Muscle of leg (tissue), 11 donors: ENCODE measurements around the gene REEP6. TPM values are rescaled to one million over a fixed set of nuclear protein-coding genes. Genes with fewer than 3 reads are reported as not detected.
"Not testable (repeated sequence)": the region's sequence is repeated elsewhere in the genome, so short reads cannot be mapped to it uniquely, and the experiment has no call there.

Experiments
- DNase-seq: peaks from one replicate; pipeline ENCODE4 v3.0.0; 2013
- H3K27ac ChIP-seq: one replicate; pipeline ENCODE4 v1.5.1; 2013; ENCODE audit warnings: mild to moderate bottlenecking, low read length, control low read depth
- H3K27me3 ChIP-seq: one replicate; pipeline ENCODE4 v1.6.1; 2013; ENCODE audit warnings: low read length; ENCODE audit not compliant: control insufficient read depth, insufficient read depth
- H3K36me3 ChIP-seq: one replicate; pipeline ENCODE4 v1.6.1; 2013; ENCODE audit warnings: low read length; ENCODE audit not compliant: control insufficient read depth, insufficient read depth
- H3K4me1 ChIP-seq: one replicate; pipeline ENCODE4 v1.6.1; 2013; ENCODE audit warnings: low read length; ENCODE audit not compliant: control insufficient read depth, insufficient read depth
- H3K4me3 ChIP-seq: one replicate; pipeline ENCODE4 v1.5.1; 2013; ENCODE audit warnings: low read length, control low read depth
- H3K9me3 ChIP-seq: replicated peaks from 2 replicates; pipeline ENCODE4 v1.6.1; 2013; ENCODE audit warnings: low read depth, low read length; ENCODE audit not compliant: control insufficient read depth
- WGBS: methylation state at CpG from one replicate; pipeline ENCODE4 v1.1.5; 2013; ENCODE audit warnings: missing lambda C conversion rate; ENCODE audit not compliant: insufficient coverage; 5-methylcytosine and 5-hydroxymethylcytosine counted together
- polyA plus RNA-seq, 8 donors: library from polyadenylated mRNA; unstranded; fragments of 120-200 nt; gene quantifications; one replicate each; pipeline versions ENCODE4 v1.2.1 to v1.2.3, GENCODE V29; 2013; ENCODE audit warnings: inconsistent platforms in 1 of 8, low replicate concordance in 1 of 8; ENCODE audit not compliant: insufficient read length in 8 of 8, insufficient read depth in 1 of 8
- total RNA-seq: library from RNA; stranded (reverse); fragments of 120-200 nt; gene quantifications from one replicate; pipeline ENCODE4 v1.2.4, GENCODE V29; 2013

The REEP6 gene
- total and polyA plus RNA-seq, 9 donors = 0.58 to 11.9 (median 1.8) TPM

DNA sequence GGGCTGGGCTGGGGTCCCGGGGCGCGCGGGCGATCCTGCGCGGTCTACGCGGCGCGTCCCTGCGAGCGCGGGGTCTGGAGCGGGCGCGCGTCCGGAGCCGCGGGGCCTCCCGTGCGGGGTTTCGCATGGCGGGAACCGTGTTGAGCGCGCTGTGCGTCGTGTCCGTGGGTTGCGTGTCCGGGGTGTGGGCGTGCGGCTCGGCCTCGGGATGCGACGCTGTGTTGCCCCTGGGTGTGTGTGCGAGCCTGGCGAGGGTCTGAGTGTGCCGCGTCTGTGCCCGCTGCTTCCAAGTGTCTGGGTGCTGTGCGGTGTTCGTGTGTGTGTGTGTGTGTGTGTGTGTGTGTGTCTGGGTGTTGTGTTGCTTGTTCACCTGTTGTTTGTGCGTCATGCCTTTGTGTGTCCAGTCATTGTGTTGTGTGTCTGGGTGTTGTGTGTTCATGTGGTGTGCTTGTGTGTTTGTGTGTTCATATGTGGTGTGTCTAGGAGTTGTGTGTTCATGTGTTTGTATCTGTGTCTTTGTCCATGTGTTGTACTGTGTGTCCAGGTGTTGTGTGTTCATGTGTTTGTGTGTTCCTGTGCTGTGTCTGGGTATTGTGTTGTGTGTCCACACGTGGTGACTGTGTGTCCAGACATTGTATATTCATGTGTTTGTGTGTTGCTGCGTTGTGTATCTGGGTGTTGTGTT is 33.4 kb downstream of the REEP6 start:
- peaks cover 57% of the 10 kb centered on the region for H3K27me3 ChIP-seq
- H3K9me3 ChIP-seq = no peaks in the 10 kb centered on the region
- H3K36me3 ChIP-seq = no peaks in the 10 kb centered on the region
- DNase-seq = no peak
- no peak overlapping the region for H3K4me3 ChIP-seq
- H3K4me1 ChIP-seq = peaks cover 10% of the 10 kb centered on the region
- WGBS = 11% methylated on average over 48 of the region's 49 CpGs
- H3K27ac ChIP-seq = no peak overlapping the region

DNA sequence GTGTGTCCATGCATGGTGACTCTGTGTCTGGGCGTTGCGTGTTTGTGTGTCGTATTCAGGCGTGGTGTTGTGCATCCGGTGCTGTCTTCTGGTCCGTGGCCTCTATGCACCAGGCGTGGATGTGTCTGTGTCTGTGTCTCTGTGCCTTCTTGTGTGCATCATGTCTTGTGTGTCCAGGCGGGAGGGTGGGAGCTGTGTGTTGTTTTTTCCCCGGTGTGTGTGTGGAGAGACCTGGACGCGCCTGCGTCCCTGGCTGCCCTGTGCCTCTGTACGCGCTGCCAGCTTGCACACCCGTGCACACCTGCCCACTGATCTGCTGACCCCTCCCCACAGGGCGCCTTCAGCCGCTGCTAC is 34.0 kb downstream of the REEP6 start:
- Histone ChIP-seq H3K9me3 (no peaks in the 10 kb centered on the region), H3K36me3 (no peaks in the 10 kb centered on the region), H3K27me3 (peaks cover 57% of the 10 kb centered on the region), H3K27ac (no peak overlapping the region), H3K4me3 (no peak overlapping the region), H3K4me1 (peaks cover 10% of the 10 kb centered on the region)
- no peak for DNase-seq
- WGBS = 59% methylated on average over 16 of the region's 17 CpGs

DNA sequence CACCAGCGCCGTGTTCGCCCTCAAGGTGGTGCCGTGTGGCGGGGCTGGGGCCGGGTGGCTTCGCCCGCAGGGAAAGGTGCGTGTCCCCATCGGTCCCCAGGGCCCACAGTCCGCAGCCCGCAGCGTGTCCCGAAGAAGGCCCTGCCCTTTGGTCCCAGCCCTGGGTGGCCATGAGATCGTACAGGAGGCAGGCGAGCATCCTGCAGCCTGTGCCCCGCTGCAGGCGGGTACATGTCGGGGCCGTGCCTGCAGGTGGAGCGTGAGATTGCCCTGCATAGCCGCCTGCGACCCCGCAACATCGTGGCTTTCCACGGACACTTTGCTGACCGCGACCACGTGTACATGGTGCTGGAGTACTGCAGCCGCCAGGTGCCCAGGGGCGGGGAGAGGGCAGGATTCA is 34.4 kb downstream of the REEP6 start:
- Histone ChIP-seq H3K27ac (no peak overlapping the region), H3K9me3 (no peaks in the 10 kb centered on the region), H3K4me3 (no peak overlapping the region), H3K27me3 (peaks cover 54% of the 10 kb centered on the region), H3K4me1 (peaks cover 10% of the 10 kb centered on the region), H3K36me3 (no peaks in the 10 kb centered on the region)
- DNase-seq = no peak
- 57% methylated on average over 31 of the region's 31 CpGs for WGBS

DNA sequence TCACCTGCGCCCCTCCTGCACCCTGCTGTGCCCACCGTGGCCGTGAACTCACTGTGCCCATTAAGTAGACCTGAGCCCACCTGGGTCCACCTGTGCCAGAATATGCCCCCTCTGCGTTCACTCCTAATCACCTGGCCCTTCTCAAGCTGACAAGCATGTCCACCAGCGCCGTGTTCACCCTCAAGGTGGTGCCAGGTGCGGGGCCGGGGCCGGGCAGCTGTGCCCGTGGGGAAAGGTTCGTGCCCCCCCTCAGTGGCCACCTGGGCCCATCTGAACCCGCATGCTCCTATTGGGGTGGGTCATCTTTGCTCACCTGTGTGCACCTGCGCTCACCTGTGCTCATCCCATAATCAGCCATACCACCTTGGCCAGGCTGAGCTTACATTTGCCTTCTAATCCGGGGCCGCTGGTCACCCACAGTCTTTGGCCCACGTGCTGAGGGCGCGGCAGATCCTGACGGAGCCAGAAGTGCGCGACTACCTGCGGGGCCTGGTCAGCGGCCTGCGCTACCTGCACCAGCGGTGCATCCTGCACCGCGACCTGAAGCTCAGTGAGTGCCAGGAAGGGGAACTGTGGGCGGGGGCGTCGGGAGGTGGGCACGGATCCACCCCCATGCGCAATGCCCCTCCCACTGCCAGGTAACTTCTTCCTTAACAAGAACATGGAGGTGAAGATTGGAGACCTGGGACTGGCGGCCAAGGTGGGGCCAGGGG is 35.2 kb downstream of the REEP6 start:
- no peak overlapping the region for H3K4me3 ChIP-seq
- H3K36me3 ChIP-seq = no peaks in the 10 kb centered on the region
- H3K27me3 ChIP-seq = peaks cover 52% of the 10 kb centered on the region
- no peak overlapping the region for H3K27ac ChIP-seq
- H3K9me3 ChIP-seq = no peaks in the 10 kb centered on the region
- H3K4me1 ChIP-seq = peaks cover 10% of the 10 kb centered on the region
- DNase-seq = no peak
- 81% methylated on average over 31 of the region's 33 CpGs for WGBS

DNA sequence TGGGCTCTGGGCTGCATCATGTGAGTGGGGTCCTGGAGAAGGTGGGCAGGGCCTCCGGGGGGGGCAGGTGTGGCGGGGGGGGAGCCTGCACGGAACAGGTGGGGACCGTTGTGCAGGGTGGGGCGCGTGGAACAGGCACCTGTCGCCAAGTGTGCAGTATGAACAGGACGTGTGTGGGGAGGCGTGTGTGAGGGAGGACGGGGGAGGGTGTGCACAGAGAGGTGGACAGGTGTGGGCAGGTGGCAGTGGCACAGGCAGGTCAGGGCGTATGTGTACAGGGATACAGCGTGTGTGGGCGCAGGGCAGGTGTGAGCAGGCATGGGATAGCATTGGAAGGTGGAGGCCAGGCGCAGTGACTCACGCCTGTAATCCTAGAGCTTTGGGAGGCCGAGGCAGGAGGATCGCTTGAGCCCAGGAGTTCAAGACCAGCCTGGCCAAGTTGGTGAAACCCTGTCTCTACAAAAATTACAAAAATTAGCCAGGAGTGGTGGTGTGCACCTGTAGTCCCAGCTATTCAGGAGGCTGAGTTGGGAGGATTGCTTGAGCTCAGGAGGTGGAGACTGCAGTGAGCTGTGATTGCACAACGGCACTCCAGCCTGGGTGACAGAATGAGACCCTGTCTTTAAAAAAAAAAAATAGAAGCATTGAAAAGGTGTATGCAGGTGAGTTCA is 36.1 kb downstream of the REEP6 start:
- Histone ChIP-seq H3K4me1 (peaks cover 3% of the 10 kb centered on the region), H3K36me3 (no peaks in the 10 kb centered on the region), H3K9me3 (no peaks in the 10 kb centered on the region), H3K4me3 (no peak overlapping the region), H3K27ac (no peak overlapping the region), H3K27me3 (peaks cover 49% of the 10 kb centered on the region)
- 78% methylated on average over 17 of the region's 18 CpGs for WGBS
- no peak for DNase-seq

DNA sequence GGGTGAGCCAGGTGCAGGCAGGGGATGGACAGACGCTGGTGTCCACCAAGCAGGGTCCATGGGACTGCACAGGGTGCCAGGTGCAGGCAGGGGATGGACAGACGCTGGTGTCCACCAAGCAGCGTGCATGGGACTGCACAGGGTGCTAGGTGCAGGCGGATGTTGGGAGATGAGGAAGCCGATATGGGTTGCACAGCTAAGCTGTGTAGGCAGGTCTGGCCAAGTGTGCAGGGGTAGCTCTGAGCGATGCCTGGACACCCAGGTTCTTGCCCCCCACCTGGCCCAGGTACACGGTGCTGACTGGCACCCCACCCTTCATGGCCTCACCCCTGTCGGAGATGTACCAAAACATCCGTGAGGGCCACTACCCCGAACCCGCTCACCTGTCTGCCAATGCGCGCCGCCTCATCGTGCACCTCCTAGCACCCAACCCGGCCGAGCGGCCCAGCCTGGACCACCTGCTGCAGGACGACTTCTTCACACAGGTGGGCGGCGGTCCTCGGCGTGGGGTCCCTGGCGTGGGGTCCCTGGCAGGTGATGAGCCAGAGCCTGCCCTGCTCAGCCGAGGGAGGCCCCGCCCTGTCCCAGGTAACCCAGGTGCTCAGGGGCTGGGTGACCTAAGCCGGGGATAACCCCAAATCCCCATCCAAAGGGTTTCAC is 36.8 kb downstream of the REEP6 start:
- 86% methylated on average over 27 of the region's 27 CpGs for WGBS
- H3K9me3 ChIP-seq = no peaks in the 10 kb centered on the region
- no peak overlapping the region for H3K4me3 ChIP-seq
- no peaks in the 10 kb centered on the region for H3K36me3 ChIP-seq
- no peak for DNase-seq
- peaks cover 3% of the 10 kb centered on the region for H3K4me1 ChIP-seq
- no peak overlapping the region for H3K27ac ChIP-seq
- peaks cover 45% of the 10 kb centered on the region for H3K27me3 ChIP-seq

DNA sequence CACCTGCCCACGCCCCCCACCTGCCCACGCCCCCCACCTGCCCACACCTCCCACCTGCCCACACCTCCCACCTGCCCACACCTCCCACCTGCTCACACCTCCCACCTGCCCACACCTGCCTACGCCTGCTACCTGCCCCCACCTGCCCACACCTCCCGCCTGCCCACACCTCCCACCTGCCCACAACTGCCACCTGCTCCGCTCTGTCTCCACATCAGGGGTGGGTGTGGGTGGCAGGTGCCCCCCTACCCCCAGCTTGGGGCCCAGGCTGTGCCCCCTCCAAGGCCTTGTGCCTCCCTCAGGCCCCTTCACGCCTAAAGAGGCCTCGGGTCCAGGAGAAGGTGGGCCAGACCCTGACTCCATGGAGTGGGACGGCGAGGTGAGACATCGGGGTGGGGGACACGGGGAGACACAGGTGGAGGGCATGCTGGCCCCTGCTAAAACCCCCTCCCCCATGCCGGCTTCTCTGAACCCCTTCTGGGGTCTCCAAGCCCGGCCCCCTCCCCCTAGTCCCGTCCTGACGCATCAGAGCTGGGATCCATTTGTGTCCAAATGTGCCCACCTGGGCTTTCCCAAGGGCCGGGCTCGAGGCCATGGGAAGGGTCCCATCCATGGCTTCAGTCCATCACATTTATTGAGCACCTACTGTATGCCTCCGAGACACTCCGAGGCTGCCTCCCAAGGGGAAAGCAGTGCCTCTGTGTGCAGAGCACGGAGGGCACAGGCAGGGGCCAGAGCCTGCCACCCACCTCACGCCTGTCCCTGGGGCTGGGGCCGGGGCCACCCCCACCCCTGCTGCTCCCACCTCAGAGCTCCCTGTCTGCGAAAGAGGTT is 37.8 kb downstream of the REEP6 start:
- Histone ChIP-seq H3K9me3 (no peaks in the 10 kb centered on the region), H3K4me1 (peaks cover 3% of the 10 kb centered on the region), H3K4me3 (no peak overlapping the region), H3K27ac (no peak overlapping the region), H3K36me3 (no peaks in the 10 kb centered on the region), H3K27me3 (peaks cover 40% of the 10 kb centered on the region)
- DNase-seq = no peak
- WGBS = 75% methylated on average over 18 of the region's 23 CpGs

DNA sequence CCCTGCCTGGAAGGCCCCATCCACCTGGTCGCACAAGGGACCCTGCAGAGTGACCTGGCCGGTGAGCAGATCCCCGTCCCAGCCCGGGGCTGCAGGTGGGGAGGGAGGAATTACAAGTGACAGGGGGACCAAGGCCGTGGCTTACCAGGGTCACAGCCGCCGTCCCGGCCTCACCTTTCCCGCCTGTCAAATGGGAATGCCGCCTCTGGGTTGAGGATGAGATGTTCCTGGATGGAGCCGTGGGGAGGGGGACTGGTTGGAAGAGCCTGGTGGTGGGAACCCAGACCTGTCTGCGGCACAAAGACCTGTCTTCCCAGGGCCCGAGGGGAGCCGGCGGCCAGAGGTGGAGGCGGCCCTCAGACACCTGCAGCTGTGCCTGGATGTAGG is 38.4 kb downstream of the REEP6 start:
- no peaks in the 10 kb centered on the region for H3K36me3 ChIP-seq
- no peak overlapping the region for H3K4me3 ChIP-seq
- peaks cover under 1% of the 10 kb centered on the region for H3K4me1 ChIP-seq
- WGBS = 76% methylated on average over 13 of the region's 16 CpGs
- no peaks in the 10 kb centered on the region for H3K9me3 ChIP-seq
- DNase-seq = no peak
- H3K27me3 ChIP-seq = peaks cover 37% of the 10 kb centered on the region
- no peak overlapping the region for H3K27ac ChIP-seq

DNA sequence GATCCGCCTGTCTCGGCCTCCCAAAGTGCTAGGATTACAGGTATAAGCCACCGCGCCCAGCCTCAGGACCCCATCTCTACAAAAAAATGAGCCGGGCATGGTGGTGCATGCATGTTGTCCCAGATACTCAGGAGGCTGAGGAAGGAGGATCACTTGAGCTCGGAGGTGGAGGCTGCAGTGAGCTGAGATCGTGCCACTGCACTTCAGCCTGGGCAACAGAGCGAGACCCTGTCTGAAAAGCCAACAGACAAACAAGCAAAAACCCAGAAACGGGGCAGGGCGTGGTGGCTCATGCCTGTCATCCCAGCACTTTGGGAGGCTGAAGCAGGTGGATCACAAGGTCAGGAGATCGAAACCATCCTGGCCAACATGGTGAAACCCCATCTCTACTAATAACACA is 39.9 kb downstream of the REEP6 start:
- H3K4me1 ChIP-seq, H3K36me3 ChIP-seq, DNase-seq, H3K4me3 ChIP-seq, H3K9me3 ChIP-seq, H3K27ac ChIP-seq: not testable (repeated sequence)
- WGBS = 96% methylated on average over 10 of the region's 11 CpGs
- H3K27me3 ChIP-seq = peaks cover 25% of the 10 kb centered on the region
